ENCODE measurements around the gene C16orf54.

DNA sequence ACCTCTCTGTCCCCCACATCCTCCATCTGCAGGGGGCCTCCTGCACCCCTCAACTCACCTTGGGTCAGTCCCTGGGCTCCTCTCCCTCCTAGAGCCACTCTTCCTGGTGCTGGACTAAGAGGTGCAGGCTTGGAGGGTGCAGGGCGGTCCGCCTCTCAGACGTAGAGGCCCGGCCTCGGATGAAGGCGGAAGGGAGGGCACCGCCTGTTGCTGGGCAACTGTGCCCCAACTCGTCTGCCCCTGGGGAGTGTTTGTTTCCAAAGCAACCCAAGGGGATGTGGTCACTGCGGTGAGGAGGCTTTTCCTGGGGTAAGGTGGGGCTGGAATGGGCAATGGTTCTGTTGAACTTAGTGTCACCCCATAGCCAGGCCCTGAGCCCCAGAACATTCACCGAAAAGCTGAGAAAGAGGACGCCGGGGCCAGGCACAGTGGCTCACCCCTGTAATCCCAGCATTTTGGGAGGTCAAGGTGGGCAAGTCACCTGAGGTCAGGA is at the start of gene C16orf54:
- TF ChIP-seq, protein P1, sequence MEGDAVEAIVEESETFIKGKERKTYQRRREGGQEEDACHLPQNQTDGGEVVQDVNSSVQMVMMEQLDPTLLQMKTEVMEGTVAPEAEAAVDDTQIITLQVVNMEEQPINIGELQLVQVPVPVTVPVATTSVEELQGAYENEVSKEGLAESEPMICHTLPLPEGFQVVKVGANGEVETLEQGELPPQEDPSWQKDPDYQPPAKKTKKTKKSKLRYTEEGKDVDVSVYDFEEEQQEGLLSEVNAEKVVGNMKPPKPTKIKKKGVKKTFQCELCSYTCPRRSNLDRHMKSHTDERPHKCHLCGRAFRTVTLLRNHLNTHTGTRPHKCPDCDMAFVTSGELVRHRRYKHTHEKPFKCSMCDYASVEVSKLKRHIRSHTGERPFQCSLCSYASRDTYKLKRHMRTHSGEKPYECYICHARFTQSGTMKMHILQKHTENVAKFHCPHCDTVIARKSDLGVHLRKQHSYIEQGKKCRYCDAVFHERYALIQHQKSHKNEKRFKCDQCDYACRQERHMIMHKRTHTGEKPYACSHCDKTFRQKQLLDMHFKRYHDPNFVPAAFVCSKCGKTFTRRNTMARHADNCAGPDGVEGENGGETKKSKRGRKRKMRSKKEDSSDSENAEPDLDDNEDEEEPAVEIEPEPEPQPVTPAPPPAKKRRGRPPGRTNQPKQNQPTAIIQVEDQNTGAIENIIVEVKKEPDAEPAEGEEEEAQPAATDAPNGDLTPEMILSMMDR (IDR thresholded peaks at IDR 0.05; ENCODE audit: borderline replicate concordance, extremely low read depth, low read length, poor library complexity, severe bottlenecking) = no peak
- no peak for TF ChIP-seq EZH2 (IDR thresholded peaks at IDR 0.05; ENCODE audit: borderline replicate concordance, low read depth, low read length, severe bottlenecking)

Data from DND-41 (cell line).